ENCODE results near the gene FA2H.
"Not testable (repeated sequence)": the region's sequence is repeated elsewhere in the genome, so short reads cannot be mapped to it uniquely, and the experiment has no call there.

The FA2H gene

GRCh38 chr16:74768239-74768638, 6.4 kb downstream of the FA2H start:
- Histone ChIP-seq H3K9ac (ENCODE audit: low read depth, low read length) (no peak overlapping the region), H3K4me1 (ENCODE audit: insufficient read depth, low read length) (no peaks in the 10 kb centered on the region), H3K36me3 (ENCODE audit: insufficient read depth, low read depth, low read length) (no peaks in the 10 kb centered on the region), H3K27me3 (ENCODE audit: insufficient read depth, low read length) (peaks cover 17% of the 10 kb centered on the region), H3K27ac (ENCODE audit: low read length) (no peak overlapping the region), H3K4me3 (ENCODE audit: low read length) (no peak overlapping the region), H3K9me3 (ENCODE audit: insufficient read depth, low read depth, low read length) (no peaks in the 10 kb centered on the region)

GRCh38 chr16:74767749-74768148, 6.9 kb downstream of the FA2H start:
- Histone ChIP-seq H3K4me3 (ENCODE audit: low read length) (no peak overlapping the region), H3K36me3 (ENCODE audit: insufficient read depth, low read depth, low read length) (no peaks in the 10 kb centered on the region), H3K9me3 (ENCODE audit: insufficient read depth, low read depth, low read length) (no peaks in the 10 kb centered on the region), H3K27me3 (ENCODE audit: insufficient read depth, low read length) (peaks cover 12% of the 10 kb centered on the region), H3K9ac (ENCODE audit: low read depth, low read length) (no peak overlapping the region), H3K4me1 (ENCODE audit: insufficient read depth, low read length) (no peaks in the 10 kb centered on the region), H3K27ac (ENCODE audit: low read length) (no peak overlapping the region)

GRCh38 chr16:74766729-74767128, 7.9 kb downstream of the FA2H start:
- Histone ChIP-seq H3K36me3 (ENCODE audit: insufficient read depth, low read depth, low read length) (no peaks in the 10 kb centered on the region), H3K27me3 (ENCODE audit: insufficient read depth, low read length) (peaks cover 2% of the 10 kb centered on the region; the same call in 1 of the 2 replicates), H3K27ac (ENCODE audit: low read length) (no peak overlapping the region), H3K9me3 (ENCODE audit: insufficient read depth, low read depth, low read length) (no peaks in the 10 kb centered on the region), H3K9ac (ENCODE audit: low read depth, low read length) (no peak overlapping the region), H3K4me1 (ENCODE audit: insufficient read depth, low read length) (no peaks in the 10 kb centered on the region), H3K4me3 (ENCODE audit: low read length) (no peak overlapping the region)

GRCh38 chr16:74764184-74764583, 10.4 kb downstream of the FA2H start:
- not testable (repeated sequence) for H3K9me3 ChIP-seq (ENCODE audit: insufficient read depth, low read depth, low read length); H3K27me3 ChIP-seq (ENCODE audit: insufficient read depth, low read length); H3K36me3 ChIP-seq (ENCODE audit: insufficient read depth, low read depth, low read length); H3K27ac ChIP-seq (ENCODE audit: low read length); H3K9ac ChIP-seq (ENCODE audit: low read depth, low read length); H3K4me3 ChIP-seq (ENCODE audit: low read length); H3K4me1 ChIP-seq (ENCODE audit: insufficient read depth, low read length)

GRCh38 chr16:74761665-74762064, 13.0 kb downstream of the FA2H start:
- Histone ChIP-seq H3K9ac (ENCODE audit: low read depth, low read length) (no peak overlapping the region), H3K27ac (ENCODE audit: low read length) (no peak overlapping the region), H3K36me3 (ENCODE audit: insufficient read depth, low read depth, low read length) (no peaks in the 10 kb centered on the region), H3K4me1 (ENCODE audit: insufficient read depth, low read length) (no peaks in the 10 kb centered on the region), H3K4me3 (ENCODE audit: low read length) (no peak overlapping the region), H3K9me3 (ENCODE audit: insufficient read depth, low read depth, low read length) (no peaks in the 10 kb centered on the region), H3K27me3 (ENCODE audit: insufficient read depth, low read length) (no peaks in the 10 kb centered on the region)

- Histone ChIP-seq H3K36me3 (ENCODE audit: insufficient read depth, low read depth, low read length) (no peaks in the 10 kb centered on the region), H3K27ac (ENCODE audit: low read length) (no peak overlapping the region), H3K4me3 (ENCODE audit: low read length) (no peak overlapping the region), H3K9me3 (ENCODE audit: insufficient read depth, low read depth, low read length) (no peaks in the 10 kb centered on the region), H3K9ac (ENCODE audit: low read depth, low read length) (no peak overlapping the region), H3K27me3 (ENCODE audit: insufficient read depth, low read length) (no peaks in the 10 kb centered on the region), H3K4me1 (ENCODE audit: insufficient read depth, low read length) (no peaks in the 10 kb centered on the region)
Measured at GRCh38 chr16:74760007-74760767, 14.4 kb downstream of the FA2H start.

- no peak overlapping the region for H3K27ac ChIP-seq (ENCODE audit: low read length)
Measured at GRCh38 chr16:74759564-74759963, 15.1 kb downstream of the FA2H start.

GRCh38 chr16:74758801-74759200, 15.8 kb downstream of the FA2H start:
- Histone ChIP-seq H3K4me3 (ENCODE audit: low read length) (no peak overlapping the region), H3K27me3 (ENCODE audit: insufficient read depth, low read length) (no peaks in the 10 kb centered on the region), H3K36me3 (ENCODE audit: insufficient read depth, low read depth, low read length) (no peaks in the 10 kb centered on the region), H3K9me3 (ENCODE audit: insufficient read depth, low read depth, low read length) (no peaks in the 10 kb centered on the region), H3K9ac (ENCODE audit: low read depth, low read length) (no peak overlapping the region), H3K27ac (ENCODE audit: low read length) (no peak overlapping the region), H3K4me1 (ENCODE audit: insufficient read depth, low read length) (no peaks in the 10 kb centered on the region)

More at GRCh38 chr16:74759564-74759963, 15.1 kb downstream of the FA2H start:
- Histone ChIP-seq H3K4me1 (ENCODE audit: insufficient read depth, low read length) (no peaks in the 10 kb centered on the region), H3K27me3 (ENCODE audit: insufficient read depth, low read length) (no peaks in the 10 kb centered on the region), H3K9ac (ENCODE audit: low read depth, low read length) (no peak overlapping the region), H3K4me3 (ENCODE audit: low read length) (no peak overlapping the region), H3K36me3 (ENCODE audit: insufficient read depth, low read depth, low read length) (no peaks in the 10 kb centered on the region), H3K9me3 (ENCODE audit: insufficient read depth, low read depth, low read length) (no peaks in the 10 kb centered on the region)

- H3K27me3 ChIP-seq (ENCODE audit: insufficient read depth, low read length) = no peaks in the 10 kb centered on the region
- no peaks in the 10 kb centered on the region for H3K4me1 ChIP-seq (ENCODE audit: insufficient read depth, low read length)
- no peaks in the 10 kb centered on the region for H3K36me3 ChIP-seq (ENCODE audit: insufficient read depth, low read depth, low read length)
- H3K9ac ChIP-seq (ENCODE audit: low read depth, low read length) = no peak overlapping the region
- H3K27ac ChIP-seq (ENCODE audit: low read length) = no peak overlapping the region
- H3K9me3 ChIP-seq (ENCODE audit: insufficient read depth, low read depth, low read length) = no peaks in the 10 kb centered on the region
- no peak overlapping the region for H3K4me3 ChIP-seq (ENCODE audit: low read length)
Measured at GRCh38 chr16:74757349-74757748, 17.3 kb downstream of the FA2H start.

GRCh38 chr16:74756203-74756602, 18.4 kb downstream of the FA2H start:
- Histone ChIP-seq H3K36me3 (ENCODE audit: insufficient read depth, low read depth, low read length) (no peaks in the 10 kb centered on the region), H3K9me3 (ENCODE audit: insufficient read depth, low read depth, low read length) (no peaks in the 10 kb centered on the region), H3K4me1 (ENCODE audit: insufficient read depth, low read length) (no peaks in the 10 kb centered on the region), H3K9ac (ENCODE audit: low read depth, low read length) (no peak overlapping the region), H3K27ac (ENCODE audit: low read length) (no peak overlapping the region), H3K27me3 (ENCODE audit: insufficient read depth, low read length) (no peaks in the 10 kb centered on the region), H3K4me3 (ENCODE audit: low read length) (no peak overlapping the region)

- H3K27me3 ChIP-seq (ENCODE audit: insufficient read depth, low read length) = no peaks in the 10 kb centered on the region
- no peaks in the 10 kb centered on the region for H3K36me3 ChIP-seq (ENCODE audit: insufficient read depth, low read depth, low read length)
- H3K27ac ChIP-seq (ENCODE audit: low read length) = no peak overlapping the region
- no peaks in the 10 kb centered on the region for H3K9me3 ChIP-seq (ENCODE audit: insufficient read depth, low read depth, low read length)
- H3K9ac ChIP-seq (ENCODE audit: low read depth, low read length) = no peak overlapping the region
- H3K4me3 ChIP-seq (ENCODE audit: low read length) = no peak overlapping the region
- peaks cover 12% of the 10 kb centered on the region; the same call in 1 of the 2 replicates for H3K4me1 ChIP-seq (ENCODE audit: insufficient read depth, low read length)
Measured at GRCh38 chr16:74753180-74753579, 21.4 kb downstream of the FA2H start.

GRCh38 chr16:74752756-74753155, 21.9 kb downstream of the FA2H start:
- no peaks in the 10 kb centered on the region for H3K9me3 ChIP-seq (ENCODE audit: insufficient read depth, low read depth, low read length)
- no peaks in the 10 kb centered on the region for H3K27me3 ChIP-seq (ENCODE audit: insufficient read depth, low read length)
- peaks cover 12% of the 10 kb centered on the region; the same call in 1 of the 2 replicates for H3K4me1 ChIP-seq (ENCODE audit: insufficient read depth, low read length)
- H3K36me3 ChIP-seq (ENCODE audit: insufficient read depth, low read depth, low read length) = no peaks in the 10 kb centered on the region
- no peak overlapping the region for H3K4me3 ChIP-seq (ENCODE audit: low read length)
- no peak overlapping the region for H3K27ac ChIP-seq (ENCODE audit: low read length)
- no peak overlapping the region for H3K9ac ChIP-seq (ENCODE audit: low read depth, low read length)

All from iPS-20b (cell line).